GM04504 (cell line): ENCODE measurements around the gene GMPR.

ENCODE experiments used
- DNase-seq: peaks from one replicate; pipeline ENCODE4 v3.0.0-alpha.2; 2012; ENCODE audit warnings: low read depth

Gene GMPR

DNA sequence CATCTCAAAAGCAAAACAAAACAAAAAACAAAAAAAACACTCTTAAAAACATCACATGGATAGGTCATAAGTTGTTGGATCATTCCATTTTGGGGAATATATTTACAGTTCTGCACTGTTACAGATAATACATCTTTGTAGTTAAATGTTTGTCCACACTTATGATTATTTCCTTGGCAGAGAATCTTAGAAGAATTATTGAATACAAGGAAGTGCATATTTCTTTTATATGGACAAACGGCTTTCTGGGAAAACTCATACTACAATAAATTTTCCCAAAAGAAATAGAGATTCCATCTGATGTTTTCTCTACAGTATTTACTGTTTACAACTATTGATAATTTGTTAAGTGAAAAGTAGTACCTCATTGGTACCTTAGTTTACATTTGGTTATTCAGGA lies 33.8 kb downstream of the GMPR start:
- DNase-seq: no peak

DNA sequence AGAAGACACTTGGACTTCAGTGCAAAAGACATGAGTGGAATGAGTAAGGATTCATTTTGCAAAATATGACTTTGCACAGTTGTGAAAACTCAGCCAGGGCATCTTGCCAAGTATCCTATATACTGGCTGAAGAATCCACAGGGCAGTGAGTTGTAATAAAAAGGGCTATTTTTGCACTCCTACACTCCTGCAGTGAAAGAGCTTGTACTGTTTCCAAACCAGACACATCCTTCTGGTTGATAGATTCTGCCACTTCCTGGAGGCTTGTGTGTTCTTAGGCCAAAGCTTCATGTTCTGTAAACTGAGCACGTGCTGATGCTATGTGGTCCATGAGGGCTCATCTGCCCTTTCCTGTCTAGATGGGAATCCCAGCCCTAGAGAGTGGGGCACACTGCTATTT lies 34.9 kb downstream of the GMPR start:
- no peak for DNase-seq

DNA sequence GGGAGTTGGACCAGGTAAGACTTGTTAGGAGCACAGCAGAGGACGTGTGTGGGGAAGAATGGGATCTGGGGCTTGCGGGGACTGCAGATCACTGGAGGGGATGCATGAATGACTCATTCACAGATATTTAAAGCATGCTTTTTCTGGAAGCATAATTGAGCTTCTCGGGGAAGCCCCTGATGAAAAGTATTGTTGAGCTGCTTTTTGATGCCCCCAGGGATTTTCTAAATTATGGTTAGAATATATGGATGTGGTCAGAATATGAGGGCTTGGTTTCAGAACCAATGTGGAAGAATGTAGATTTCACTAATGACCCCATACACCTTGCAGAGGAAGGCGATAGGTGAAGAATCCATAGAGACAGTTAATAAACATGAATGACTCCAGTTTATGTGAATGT lies 36.1 kb downstream of the GMPR start:
- no peak for DNase-seq

DNA sequence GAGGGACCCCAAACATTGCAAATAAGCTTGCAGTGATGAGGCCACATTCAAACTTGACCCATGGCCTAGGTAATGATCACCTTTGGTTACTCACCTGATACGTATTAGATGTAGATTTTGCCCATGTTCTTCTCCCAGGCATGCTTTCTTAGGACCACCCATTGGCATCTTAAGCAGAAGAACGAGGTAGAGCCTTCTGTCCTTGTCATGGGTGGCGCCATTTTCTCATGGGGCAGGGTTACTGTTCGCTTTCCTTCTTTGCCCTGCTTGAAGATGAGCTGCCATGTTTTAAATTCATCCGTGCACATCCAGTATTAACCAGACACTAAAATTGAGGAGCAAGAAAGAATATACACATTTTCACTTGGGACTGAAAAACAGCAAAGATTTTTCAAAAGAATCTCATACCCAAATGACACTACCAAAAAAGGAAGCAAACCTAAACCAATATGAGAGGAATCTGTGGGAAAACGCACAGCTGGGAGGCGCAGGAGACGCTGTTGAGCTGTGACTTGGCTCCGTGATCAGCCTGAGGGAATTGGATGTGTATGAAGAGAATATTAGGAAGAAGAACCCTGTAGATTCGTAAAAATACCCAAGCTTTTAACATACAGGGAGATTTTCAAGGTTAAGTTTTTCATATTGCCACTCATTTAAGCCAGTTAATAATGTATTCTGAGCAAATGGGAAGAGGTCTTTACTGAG lies 36.6 kb downstream of the GMPR start:
- no peak for DNase-seq

DNA sequence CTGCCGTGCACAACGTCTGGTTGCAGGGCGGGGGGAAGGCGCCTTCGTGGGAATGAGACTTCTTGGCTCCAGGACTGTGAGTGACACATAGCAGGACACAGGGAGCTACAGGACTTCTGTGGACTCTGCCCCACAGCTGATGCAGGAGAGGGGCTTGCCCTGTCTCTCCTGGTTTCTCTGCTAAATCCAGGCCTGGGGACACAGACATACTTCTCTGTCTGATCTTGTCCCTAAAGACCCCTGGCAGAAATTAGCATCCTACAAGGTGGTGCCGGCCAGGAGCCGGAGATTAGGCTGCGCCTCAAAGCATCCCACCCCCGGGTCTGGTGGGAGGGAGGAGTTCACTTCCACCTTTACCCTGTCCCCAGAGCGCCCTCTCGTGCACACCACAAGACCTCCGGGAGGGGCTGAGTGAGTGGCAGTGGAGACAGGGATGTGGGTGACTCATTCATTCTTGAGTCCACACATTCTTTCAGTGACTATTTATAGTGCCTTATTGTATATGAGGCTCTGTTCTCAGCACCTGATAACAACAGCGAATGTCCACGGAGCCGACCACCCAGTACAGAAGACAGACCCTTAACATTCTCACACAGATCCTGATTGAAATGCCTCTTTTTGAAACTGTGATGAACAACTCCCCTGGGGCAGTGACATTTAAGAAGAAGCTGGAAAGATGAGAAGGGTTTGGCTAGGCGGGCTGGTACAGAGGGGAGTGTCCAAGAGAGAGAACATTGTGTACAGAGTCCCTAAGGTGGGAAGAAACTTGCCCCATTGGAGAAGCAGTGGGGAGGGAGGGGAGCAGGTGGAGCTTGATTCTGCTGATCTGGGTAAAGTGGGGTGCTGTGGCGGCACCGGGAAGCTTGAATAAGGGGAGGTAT lies 39.0 kb downstream of the GMPR start:
- DNase-seq: peak; percentile 62

DNA sequence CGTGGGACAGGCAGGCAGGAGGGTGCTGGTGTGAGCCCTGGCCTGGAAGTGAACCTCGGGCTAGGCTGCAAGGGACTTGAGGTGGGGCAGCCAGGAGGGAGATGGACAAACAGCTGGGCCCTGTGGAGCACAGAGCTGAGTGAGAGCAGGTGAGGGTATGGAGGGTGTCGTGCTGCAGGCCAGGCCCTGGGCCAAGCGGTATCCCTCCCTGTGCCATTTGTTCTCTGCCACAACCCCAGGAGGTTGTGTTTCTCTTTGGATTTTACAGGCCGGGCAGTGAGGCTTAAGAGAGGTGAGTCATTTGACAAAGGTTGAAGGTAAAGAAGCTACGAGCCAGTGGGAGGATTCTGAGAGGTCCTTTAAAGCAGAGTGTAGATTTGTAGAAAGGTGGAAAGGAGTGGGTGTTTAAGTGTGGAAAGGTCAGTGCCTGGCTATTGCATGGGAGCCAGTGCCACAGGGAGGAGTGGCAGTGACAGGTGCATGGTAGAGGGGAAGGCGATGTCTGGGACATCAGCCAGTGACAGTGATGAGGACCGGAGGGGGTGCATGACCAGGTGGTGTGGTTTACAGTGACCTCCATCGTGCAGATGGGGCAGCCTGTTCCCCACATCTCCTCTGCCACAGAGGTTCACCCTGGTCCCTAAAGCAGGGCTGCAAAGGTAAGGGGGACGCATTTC lies 39.8 kb downstream of the GMPR start:
- DNase-seq: no peak

DNA sequence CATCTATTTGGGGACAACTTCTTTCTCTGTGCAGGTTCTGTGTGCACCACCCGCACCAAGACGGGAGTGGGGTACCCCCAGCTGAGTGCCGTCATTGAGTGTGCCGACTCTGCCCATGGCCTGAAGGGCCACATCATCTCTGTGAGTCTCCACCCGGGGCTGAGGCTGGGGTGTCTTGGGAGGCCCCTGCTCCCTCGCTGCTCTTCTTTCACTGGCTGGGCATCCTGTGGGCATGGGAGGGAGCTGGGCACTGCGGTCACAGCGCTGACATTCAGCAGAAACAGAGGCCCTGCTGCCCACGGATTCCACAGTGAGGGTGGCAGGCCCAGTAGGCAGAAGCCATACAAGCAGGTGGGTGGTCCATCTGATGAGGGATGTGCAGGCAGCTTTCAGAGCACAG lies 40.4 kb downstream of the GMPR start:
- DNase-seq: no peak

DNA sequence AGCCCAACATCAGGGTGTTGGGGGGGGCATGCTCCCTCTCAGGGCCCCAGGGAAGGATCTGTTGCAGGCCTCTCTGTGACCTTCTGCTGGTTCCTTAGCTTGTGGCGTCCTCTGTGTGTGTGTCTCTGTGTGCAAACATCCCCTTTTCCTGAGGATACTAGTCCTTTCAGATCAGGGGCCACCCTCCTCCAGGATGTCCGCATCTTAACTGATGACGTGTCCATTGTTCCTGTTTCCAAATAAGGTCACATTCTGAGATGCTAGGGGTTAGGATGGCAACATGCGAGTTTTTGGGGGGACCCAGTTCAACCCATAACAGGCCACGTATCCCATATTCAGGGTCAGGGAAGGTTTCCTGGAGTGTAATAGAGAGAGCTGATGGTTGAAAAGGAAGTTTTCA lies 40.9 kb downstream of the GMPR start:
- no peak for DNase-seq

DNA sequence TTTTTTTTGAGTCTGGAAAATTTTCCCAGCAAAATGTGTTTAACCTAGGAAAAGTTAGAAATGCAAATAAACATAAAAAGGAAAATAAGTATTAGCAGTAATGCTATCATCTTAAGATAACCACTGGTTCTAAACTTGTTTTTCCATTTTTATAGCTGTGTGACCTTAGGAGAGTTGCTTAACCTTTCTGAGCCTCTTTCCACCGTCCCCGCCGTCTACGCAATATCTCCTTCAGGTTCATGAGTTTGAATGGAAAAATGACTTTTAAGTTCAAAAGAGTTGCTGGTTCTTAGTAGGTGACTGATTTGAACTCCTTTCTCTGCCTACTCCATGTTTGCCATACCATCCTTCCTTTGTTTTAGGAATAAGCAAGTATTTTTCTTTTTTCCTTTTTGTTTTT lies 44.0 kb downstream of the GMPR start:
- no peak for DNase-seq

DNA sequence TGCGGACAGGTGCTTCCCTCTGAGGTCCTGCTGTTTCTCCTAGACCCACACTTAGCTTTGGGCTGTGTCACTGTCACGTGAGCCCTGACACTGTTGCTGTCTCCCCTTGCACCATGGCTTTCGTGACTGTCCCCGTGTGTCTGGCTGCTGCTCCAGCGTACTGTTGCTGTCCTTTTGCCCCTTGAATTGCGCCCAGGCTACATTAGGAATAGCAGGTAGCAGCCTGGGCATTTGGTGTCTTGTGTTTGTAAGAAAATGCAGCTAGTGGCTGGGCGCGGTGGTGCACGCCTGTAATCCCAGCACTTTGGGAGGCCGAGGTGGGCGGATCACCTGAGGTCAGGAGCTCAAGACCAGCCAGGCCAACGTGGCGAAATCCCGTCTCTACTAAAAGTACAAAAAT lies 46.1 kb downstream of the GMPR start:
- no peak for DNase-seq

DNA sequence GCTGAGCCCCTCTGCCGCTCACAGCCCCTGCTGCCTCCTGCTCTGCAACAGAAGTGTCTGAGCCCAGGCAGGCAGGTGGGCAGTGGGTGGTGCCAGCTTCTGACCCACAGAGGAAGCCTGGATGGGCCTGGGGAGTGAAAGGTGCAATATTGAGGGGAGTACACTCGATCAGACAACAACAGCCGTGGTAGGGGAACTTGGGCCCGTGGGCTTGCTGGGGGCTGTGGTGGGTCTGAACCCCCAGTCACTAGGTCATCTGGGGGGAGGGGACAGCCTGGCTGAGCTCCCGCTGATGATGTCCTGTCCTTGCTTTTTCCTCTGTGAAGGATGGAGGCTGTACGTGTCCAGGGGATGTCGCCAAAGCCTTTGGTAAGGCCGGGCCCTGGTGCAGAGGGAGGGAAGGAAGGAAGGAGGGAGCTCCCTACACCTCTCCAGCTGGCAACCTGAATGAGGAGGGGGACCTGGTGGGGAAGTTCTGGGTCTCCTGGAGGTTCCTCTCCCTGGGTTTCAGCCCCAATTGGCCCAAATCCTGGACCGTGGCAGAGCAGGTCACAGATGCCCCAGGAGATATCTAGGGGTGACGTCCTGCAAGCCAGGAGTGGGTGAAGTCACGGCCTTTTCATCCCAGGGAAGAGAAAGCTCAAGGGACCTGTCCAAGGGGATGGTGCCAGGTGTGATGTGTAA lies 47.2 kb downstream of the GMPR start:
- DNase-seq: no peak

DNA sequence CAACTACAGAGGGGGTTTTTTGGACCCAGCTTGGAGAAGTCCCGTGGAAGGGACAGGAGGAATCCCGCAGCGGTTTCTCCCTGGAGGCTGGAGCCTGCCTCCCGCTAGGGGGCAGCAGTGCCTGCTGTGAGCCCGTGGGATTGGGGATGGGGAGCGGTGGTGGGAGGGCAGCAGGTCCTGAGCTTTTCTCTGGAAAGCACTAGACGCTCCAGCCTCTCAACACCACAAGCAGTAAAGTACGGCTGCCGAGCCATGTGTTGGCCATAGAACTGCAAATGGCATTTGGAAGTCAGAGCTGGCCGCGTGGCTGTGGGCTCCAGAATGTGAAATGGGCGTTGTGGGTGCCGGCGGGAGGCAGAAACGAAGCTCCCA lies 47.8 kb downstream of the GMPR start:
- peak; percentile 22 for DNase-seq

DNA sequence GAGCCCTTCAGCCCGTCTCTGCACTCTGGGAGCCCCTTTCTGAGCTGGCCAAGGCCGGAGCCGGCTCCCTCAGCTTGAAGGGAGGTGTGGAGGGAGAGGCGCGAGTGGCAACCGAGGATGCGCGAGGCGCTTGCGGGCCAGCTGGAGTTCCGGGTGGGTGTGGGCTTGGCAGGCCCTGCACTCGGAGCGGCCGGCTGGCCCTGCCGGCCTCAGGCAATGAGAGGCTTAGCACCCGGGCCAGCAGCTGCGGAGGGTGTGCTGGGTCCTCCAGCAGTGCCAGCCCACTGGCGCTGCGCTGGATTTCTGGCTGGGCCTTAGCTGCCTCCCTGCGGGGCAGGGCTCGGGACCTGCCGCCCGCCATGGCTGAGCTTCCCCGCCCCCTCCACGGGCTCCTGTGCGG lies 49.8 kb downstream of the GMPR start:
- DNase-seq: no peak

DNA sequence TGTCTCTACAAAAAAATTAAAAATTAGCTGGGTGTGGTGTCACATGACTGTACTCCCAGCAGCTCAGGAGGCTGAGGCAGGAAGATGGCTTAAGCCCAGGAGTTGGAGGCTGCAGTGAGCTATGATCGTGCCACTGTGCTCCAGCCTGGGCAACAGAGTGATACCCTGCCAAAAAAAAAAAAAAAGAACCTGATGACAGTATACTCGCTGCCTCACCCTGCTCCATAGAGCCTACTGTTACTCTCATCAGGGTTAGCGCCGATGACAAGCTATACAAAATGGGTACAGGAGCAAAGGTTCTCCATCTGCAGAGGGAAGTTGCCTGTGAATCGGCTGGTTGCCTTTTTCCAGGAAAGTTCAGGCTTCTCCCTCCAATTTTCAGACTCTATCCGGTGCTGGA lies 53.4 kb downstream of the GMPR start:
- no peak for DNase-seq

DNA sequence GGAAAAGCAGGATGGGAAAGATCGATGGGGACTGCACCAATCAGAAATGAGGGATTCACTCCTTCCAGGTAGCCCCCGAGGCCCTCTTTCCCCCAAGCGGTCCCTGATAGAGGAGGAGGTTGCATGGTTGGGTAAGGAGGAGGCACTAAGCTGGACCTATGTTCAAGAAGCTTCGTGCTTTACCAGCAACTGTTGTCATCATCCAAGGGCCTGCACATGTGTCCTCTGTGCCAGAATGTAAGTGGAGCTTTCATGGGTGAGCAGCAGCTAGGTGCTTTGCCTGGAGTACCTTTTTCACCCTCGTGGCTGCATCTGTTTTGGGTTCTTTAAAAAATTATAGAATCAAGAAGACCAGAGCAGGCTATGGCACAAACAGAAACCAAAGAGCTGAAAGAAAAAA lies 54.0 kb downstream of the GMPR start:
- DNase-seq: no peak

DNA sequence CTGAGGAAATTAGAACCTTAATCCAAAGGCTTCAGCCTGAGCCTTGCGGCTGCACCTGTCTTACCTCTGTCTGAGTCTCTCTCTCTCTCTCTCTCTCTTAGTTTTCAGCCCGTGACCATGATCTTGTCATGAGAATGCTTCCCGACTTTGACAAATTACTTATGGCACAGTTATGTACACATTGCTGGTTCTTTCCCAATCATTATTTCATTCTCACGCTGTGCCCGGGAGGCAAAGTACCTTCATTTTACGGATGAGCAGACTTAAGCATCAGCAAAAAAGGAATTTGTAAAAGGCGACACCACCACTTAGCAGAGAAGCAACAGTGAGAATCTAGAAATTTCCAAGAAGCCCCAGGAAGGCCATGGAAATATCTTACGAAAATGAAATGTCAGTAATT lies 54.6 kb downstream of the GMPR start:
- DNase-seq: no peak

DNA sequence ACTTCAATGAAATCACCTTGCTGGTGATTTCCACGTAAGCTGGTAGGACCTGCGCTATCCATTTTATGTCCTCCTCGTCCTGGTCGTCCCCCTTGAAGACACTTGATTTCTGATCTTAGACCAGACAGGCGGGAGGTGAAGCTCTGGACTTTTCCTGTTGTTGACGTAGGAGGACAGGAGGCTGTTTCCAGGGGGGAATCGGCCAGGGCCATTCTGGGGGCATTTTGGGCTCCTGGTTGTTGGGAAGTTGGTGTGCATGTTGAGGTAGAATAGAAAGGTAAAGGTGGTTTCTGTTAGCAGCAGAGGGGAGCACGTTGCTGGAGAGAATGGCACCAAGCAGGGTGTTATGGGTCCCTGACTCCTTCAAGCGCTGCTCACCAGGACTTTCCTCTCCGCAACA lies 56.0 kb downstream of the GMPR start:
- DNase-seq: no peak

DNA sequence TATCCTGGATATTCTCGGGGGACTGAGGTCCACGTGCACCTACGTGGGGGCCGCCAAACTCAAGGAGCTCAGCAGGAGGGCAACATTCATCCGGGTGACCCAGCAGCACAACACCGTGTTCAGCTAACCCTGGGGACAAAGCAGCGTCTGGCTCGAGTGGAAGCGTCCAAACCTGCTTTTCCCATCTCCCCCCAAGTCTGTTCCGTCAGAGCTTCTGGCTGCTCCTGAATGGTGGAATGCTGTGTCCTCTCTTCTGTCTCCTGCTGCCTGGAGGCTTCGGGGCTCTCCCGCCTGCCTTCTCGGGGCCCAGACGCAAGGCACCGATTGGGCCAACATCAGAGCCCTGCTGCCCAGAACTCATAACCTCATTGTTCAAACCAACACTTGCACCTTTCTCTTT lies 56.7 kb downstream of the GMPR start:
- DNase-seq: no peak

DNA sequence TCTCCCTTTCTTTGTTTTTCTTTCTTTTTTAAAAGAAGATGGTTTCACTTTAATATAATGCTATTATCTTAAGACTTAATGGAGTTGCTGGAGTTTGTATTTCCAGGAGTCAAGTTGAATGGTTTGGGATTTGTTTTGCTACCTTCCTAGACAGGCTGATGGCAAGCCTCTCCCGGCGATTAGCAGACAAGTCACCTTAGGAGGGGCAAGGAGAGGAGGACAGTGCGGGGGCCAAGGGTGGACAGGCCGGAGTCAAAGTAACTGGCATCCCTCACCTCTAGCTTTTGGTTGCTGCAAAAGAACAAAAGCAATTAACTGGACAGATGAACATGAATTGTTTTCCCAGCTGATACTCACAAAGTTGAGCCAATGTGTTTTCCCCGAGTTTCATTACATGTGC lies 57.1 kb downstream of the GMPR start:
- no peak for DNase-seq

DNA sequence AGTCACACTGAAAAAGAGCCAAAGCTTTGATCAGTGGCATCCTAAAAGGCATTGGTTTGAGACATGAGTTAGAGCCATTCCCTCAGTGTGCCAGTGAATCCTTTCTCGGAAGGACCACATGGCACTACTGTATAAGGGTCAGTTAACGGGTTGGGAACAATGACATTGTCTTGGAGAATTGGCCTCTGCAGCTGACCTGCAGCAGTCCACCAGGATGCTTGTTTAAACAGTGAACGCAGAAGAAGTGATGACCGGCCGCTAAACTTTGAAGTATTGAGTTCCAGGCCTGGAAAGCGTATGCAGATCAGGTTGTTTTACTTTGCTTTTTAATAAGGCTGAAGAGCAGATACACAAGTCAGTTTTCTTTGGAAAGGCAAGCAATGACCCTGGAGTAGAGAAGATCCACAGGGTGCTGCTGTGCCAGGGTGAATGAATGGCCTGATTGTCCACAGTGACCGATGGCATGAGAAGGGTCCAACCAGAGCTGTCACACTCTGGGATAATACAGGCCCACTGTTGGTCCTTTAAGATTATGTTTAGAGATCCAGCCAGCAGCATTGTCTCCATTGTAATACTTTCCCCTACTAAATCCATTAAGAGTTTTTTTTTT lies 57.8 kb downstream of the GMPR start:
- no peak for DNase-seq

DNA sequence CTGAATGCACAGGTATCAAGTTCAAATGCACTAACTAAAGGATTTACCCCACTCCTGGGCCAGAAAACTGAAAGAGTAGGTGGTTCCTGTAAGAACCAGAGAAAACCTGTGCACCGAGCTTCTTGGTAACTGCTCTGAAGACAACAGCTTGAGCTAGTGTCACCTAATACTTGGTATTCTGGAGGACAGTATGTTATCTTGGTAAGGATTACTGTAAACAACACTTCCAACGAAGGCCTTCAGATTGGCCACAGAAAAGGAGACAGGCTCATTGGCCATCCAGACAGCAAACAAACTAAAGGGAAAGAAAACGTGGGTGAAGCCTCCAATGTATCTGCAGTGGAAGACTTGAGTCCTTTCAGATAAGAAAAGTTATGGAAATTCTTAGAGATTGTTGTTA lies 61.5 kb downstream of the GMPR start:
- no peak for DNase-seq

DNA sequence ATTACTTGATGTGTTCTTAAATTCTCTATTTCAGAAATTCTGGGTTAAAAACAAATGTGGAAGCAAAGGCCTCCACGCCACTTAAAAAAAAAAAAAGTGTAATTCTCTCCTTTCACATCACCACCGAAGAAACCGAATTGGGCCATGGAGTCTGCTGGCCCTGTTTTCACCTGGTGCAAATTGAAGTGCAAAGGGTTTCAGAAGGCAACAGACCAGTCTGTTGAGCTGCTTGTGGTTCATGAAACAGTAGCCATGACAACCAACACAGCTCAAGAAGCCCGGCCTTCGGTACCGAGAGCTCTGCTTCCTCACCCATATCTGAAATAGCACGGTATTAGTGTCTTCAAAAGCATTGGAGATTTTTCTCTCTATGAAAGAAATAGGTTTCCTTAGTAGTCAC lies 63.1 kb downstream of the GMPR start:
- no peak for DNase-seq
